ENCODE measurements around the gene LCOR.
A peak's percentile ranks its signal among the peaks of the same experiment; 100 is the strongest.
"Not testable (repeated sequence)": the region's sequence is repeated elsewhere in the genome, so short reads cannot be mapped to it uniquely, and the experiment has no call there.

Gene LCOR

DNA sequence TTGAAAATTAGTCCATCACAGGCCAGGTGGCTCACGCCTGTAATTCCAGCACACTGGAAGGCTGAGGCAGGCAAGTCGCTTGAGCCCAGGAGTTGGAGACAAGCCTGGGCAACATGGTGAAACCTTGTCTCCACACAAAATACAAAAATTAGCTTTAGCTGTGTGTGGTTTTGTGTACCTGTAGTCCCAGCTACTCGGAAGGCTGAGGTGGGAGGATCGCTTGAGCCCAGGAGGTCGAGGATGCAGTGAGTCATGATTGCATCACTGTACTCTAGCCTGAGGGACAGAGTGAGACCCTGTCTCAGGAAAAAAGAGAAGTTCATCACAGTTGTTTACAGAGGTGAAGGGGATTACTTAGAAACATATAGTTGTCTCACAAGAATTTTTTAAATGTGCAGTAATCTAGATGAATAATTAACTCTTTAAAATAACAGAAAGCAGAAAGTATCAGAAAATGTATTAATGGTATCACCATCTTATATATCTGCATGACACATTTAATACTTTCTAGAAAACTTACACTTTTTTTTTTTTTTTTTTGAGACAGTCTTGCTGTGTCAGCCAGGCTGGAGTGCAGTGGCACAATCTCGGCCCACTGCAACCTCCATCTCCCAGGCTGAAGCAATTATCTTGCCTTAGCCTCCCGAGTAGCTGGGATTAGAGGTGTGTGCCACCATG lies 8.9 kb downstream of the LCOR start:
- no peak for DNase-seq (ENCODE audit: low read depth)

DNA sequence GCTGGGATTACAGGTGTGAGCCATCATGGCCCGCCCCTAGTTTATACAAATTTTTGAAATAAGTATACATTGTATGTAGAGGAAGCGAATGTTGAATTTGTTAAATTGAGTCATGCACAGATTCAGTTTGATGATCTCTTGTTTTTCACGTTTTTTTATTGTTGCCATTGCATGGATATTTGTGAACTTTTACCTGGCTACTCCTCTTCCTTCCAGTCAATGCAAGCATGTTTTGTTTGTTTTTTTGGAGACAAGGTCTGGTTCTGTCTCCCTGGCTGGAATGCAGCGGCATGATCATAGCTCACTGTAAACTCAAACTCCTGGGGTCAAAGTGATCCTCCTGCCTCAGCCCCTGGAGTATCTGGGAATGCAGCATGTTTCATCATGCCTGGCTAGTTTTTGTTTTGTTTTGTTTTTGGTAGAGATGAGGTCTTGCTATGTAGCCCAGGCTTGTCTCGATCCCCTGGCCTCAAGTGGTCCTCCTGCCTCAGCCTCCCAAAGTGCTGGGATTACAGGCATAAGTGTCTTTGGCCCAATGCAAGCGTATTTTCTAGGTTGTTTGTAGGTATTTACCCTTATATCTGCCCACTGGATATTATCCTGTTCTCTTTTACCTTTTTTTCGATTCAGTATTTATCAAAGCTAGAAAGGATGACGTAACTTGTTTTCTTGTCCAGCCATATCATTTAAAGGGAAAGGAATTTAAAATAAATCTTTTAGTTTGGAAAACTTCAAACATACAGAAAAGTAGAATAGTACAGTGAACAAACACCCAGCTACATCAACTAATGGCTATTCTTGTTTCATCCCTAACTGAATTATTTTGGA lies 11.0 kb downstream of the LCOR start:
- no peak for DNase-seq (ENCODE audit: low read depth)

DNA sequence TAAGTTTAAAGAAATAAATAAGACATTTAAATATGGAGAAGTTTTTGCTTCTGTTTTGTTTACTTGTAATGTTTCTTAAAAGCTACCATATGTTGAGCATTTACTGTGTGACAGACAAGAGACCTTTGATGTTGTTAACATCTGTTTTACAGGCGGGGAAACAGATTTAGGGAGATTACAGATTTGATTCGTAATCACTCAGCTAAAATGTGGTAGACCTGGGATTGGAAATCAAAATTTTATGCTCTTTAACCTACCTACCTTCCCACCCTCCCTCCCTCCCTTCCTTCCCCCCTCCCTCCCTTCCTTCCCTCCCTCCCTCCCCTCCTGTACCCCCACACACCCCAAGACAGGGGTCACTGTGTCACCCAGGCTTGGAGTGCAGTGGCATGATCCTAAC lies 11.7 kb downstream of the LCOR start:
- DNase-seq (ENCODE audit: low read depth), result no peak

DNA sequence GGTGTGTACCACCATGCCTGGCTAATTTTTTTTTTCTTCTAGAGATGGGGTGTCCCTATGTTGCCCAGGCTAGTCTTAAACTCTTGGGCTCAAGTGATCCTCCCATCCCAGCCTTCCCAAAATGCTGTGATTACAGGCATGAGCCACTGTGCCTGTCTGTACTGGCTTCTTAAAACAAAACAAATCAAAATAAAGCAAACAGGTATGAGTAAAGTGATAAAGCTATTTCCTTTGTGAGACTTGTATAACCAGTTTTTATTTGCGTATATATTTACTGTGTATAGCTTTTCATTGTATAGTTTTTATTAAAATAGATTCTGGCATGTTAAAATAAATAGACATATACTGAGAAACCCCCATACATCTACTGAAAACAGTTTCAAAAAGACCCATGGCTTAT lies 14.3 kb downstream of the LCOR start:
- DNase-seq (ENCODE audit: low read depth), result no peak

DNA sequence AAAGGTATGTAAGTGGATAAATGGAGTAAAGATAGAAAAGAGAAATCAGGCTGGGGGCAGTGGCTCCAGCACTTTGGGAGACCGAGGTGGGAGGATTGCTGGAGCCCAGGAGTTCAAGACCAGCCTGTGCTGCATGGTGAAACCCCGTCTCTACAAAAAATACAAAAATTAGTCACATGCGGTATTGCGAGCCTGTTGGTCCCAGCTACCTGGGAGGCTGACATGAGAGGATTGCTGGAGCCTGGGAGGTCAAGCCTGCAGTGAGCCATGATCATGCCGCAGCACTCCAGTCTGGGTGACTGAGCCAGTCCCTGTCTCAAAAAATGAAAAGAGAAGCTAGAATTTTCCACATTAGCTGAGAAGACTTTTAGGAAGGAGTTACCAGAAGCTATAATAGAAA lies 14.8 kb downstream of the LCOR start:
- DNase-seq (ENCODE audit: low read depth), result no peak

DNA sequence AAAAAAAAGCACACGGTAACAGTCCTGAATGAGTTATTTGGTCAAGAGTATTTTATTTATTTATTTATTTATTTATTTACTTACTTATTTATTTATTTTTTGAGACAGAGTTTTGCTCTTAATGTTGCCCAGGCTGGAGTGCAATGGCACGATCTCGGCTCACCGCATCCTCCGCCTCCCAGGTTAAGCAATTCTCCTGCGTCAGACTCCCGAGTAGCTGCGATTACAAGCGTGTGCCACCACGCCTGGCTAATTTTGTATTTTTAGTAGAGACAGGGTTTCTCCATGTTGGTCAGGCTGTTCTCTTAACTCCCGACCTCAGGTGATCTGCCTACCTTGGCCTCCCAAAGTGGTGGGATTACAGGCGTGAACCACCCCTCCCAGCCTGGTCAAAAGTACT lies 15.3 kb downstream of the LCOR start:
- not testable (repeated sequence) for DNase-seq (ENCODE audit: low read depth)

DNA sequence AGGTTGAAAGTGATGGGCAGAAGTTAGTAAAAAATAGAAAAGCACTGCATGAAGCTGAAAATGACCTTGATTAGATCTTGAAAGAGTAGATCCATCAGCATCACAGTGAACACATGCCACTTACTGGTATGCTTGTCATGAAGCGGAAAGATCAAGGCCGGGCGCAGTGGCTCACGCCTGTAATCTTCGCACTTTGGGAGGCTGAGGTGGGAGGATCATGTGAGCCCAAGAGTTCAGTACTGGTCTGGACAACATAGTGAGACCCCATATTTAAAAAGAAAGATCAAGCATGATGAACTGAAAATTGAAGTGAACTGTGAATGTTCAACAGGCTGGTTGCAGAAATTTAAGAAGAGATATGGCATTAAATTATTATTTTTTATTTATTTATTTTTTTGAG lies 18.0 kb downstream of the LCOR start:
- no peak for DNase-seq (ENCODE audit: low read depth)

DNA sequence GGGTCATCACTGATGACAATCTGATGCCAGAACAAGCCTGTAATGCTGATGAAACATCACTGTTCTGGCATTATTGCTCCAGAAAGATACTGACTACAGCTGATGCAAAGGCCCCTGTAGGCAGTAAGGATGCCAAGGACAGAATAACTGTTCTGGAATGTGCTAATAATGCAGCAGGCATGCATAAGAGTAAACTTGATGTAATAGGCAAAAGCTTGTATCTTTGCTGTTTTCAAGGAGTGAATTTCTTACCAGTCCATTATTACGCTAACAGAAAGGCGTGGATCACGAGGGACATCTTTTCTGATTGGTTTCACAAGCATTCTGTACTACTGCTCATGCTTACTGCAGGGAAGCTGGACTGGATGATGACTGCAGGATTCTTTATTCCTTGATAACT lies 18.7 kb downstream of the LCOR start:
- DNase-seq (ENCODE audit: low read depth), result peak; percentile 76

DNA sequence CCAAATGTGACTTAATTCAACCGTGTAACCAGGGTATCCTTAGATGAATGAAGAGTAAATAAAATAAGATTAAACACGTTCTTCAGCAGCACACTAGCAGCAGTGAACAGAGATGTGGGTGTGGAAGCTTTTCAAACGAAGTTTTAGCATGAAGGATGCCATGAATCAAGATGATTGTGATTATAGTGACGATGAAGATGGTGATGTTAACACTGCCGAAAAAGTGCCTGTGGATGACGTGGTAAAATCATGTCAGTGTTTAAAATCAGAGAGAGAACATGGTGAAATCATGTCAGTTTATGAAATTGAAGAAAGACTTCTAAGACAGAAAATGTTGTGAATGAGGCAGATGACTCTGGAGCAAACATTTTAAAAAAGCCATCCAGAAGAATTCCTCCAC lies 19.2 kb downstream of the LCOR start:
- DNase-seq (ENCODE audit: low read depth), result no peak

DNA sequence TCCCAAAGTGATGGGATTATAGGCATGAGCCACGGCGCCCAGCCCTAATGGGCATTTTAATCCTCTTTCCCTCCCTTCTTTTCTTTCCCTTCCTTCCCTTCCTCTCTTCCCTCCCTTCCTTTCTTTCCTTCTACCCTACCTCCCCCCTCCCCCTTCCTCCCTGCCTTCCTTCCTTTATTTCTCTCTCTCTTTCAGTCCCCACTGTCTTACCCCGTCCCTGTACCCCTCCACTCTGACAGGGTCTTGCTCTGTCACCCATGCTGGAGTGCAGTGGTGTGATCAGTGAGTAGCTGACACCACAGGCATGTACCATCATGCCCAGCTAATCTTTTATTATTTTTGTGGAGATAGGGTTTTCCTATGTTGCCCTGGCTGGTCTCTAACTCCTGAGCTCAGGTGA lies 24.2 kb downstream of the LCOR start:
- no peak for DNase-seq (ENCODE audit: low read depth)

DNA sequence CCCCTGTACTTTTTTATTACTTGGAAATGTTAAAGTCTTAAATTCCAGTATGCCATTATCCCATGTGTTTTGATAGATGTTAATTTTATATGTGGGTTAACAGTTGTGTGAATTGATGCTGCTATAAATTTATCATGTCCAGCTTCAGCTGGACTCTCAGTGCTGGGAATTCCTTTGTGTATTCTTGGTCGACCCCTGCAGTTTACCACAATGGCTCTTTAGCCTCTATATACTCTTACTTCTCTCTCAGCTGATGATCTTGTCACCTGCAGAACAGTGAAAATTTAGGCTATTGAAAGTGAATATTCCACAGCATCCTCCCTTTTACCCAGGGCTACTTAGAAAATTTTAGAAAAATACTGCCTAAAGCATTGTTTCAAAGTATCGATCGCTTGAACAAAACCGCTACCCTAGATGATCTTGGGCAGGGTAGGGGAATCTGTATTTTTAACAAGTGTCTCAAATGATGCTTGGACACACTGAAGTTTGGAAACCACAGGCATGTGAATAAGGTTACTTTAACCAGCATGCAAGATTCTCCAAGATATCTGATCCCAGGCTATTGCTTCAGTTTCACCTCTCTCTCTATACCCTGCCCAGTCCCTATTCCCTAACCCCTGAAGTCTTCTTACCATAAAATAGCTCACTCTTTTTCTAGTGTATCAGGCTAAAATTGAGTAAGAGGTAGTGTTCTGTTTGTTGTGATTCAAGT lies 25.4 kb downstream of the LCOR start:
- no peak for DNase-seq (ENCODE audit: low read depth)

DNA sequence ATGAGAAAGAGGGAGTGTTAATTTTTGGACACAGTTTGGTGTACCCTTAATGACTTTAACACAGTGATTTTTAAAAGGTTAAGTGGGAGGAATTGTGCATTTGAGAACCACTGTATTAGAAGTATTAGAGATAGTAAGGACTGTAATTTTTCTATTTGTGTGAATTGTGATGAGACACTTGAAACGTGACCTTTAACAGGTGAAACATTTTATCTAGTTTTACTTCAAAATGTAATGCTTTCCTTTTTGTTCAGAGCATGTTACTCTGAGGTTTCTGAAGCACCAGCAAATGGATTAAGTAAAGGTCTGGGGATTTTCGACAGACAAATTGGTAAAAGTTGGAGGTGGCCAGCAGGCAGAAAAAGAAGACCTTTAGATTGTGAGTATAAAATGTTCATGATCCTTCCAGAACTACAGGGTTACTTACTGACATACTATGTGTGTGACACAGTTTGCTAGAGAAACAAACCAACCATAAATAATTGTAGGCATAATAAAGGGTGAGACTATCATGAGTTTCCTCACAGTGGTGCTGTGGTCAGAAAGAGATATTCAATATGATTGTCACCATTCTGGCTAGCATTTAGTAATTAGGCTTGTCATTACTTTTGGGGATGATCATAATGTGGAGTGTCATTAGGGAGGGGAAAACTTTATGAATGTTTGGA lies 26.1 kb downstream of the LCOR start:
- DNase-seq (ENCODE audit: low read depth), result no peak

DNA sequence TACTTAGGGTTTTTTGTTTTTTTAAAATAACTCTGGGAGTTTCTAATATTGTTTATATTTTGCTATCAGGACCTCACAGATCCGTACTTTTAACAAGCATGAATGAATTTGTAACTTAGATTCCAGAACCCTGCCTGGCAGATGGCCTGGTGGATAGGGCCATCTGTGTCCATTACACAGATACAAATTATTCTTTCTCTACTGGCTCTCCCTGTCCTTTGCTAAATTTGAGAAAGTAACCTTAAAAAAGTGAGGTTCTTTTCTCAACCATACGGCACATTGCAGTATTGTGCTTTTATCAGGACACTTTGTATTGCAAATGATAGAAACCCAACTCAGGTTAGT lies 26.6 kb downstream of the LCOR start:
- DNase-seq (ENCODE audit: low read depth), result no peak

DNA sequence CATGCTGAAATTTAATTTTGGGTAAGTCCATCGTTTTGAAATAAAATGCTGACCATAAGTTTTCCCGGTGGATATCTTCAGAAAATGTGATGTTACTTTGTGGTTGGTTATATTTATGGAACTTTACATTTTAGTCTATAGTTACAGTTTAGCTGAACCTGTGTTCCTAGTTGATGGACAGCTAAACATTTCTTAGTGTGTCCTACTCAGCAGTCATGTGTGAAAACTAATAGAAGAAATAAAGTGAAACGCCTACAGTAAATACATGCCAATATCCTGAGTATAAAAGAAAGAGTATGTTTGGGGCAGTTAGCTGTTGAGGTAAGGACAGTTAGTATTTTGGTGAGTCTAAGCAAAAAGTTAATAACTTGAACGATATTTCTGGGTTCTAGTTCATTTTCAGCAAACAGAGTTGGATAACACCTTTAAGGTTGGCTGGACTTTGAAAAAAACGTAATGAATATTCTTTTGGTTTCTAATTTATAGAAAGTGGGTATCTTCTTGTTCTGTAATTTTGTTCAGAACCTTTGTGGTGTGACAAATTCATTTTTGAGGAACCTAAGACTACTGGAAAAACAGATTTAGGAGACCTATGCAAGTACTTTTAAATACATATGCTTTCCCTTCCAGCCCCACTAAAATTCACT lies 28.7 kb downstream of the LCOR start:
- no peak for DNase-seq (ENCODE audit: low read depth)

DNA sequence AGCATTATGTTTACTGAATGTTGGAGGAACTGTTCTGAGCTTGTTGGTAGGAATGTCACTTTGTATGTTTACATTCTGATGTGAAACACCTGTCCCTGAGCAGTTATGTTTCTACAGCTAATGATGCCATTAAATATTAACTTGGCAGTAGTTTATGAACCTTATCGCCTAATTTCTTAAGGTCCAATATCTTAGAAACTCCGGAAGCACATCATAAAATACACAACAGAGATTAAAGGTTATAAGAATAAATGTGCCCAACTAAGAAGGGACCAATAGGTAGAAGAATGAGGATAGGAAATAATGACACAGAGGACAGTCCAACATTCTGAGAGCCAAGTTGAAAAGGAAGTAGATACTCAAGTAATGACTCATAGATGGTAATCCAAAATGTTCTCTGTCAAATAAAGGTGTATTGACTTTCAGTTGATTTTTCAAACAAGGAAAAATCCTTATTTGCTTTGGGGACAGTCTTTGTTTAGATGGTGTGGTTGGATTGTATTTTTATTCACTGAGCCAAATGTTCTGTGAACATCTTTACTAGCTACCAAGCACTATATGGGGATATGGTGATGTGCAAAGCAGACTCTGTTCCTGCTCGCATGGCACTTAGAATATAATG lies 31.9 kb downstream of the LCOR start:
- no peak for DNase-seq (ENCODE audit: low read depth)

DNA sequence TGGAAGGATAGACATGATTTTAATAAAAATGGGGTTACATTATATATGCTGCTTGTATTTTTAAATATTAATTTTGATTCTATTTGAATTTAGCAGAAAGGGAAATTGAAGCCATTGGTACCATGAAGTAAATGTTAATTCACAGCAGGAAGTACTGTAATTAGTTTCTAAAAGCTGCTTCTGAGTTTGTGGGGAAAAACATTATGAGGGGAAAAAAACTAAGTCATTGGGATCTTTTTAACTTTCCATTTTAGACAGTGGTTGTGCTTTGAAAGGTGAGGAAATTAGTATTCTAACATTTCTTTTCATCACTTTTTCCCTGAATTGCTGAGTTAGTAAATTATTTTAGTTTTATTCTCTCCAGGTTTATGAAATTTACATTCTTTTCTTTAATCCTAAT lies 41.0 kb downstream of the LCOR start:
- no peak for DNase-seq (ENCODE audit: low read depth)

DNA sequence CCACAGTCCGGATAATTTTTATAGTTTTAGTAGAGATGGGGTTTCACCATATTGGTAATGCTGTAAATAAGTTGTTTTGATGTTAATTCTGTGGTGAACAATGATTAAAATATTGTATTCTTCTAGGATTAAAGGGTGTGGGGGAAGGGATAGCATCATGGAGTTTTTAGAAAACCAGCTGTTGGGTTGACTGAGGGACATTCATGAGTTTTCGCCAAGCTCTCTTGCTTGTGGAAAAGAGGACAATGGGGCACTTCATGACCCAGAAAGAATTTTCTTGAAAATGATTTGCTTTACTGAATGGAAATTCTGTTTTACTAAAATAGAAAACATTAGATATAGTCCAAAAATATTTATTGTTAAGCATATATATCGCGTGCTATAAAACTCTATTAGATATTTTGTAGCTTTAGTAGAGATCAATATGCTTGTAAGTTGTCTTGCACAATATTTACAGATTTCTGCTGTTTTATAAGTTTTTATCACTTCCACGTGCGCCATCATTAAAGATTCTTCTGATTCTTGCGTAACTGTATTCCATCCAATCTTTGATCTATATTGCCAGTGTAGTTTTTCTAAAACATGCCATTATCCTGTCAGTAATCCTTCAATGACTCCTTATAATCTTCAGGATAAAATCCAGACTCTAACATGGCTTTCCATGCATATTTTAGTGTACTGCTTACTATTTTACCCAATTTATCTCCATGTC lies 41.8 kb downstream of the LCOR start:
- no peak for DNase-seq (ENCODE audit: low read depth)

DNA sequence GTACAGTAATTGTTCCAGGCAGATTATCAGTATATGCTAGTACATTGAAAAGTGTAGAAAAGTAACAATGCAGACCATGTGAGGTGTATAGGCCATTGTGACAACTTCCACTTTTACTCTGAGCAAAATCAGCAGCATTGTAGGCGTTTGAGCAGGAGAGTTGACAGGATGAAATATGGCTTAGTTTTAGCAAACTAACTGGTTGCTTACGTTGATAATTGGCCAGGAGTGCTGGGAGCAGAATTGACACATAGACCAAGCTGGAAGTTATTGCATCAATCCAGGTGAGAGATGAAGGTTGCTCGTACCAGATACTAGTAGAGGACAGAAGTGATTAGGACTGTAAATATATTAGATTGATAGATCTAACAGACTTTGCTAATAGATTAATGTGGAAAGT lies 46.0 kb downstream of the LCOR start:
- no peak for DNase-seq (ENCODE audit: low read depth)

DNA sequence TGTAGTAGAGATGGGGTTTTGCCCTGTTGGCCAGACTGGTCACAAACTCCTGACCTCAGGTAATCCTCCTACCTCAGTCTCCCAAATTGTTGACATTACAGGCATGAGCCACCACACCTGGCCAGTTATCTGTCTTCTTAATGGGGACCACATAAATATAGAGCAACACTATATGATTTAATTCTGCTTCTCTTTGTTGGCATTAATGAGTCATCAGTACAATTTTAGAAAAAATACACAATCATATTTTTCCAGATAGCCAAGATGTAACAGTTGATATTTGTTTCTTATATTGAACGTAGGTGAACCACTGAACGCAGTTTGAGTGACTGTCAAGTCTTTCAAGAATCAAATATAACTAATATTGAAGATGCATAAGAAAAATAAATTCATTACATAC lies 48.5 kb downstream of the LCOR start:
- no peak for DNase-seq (ENCODE audit: low read depth)

DNA sequence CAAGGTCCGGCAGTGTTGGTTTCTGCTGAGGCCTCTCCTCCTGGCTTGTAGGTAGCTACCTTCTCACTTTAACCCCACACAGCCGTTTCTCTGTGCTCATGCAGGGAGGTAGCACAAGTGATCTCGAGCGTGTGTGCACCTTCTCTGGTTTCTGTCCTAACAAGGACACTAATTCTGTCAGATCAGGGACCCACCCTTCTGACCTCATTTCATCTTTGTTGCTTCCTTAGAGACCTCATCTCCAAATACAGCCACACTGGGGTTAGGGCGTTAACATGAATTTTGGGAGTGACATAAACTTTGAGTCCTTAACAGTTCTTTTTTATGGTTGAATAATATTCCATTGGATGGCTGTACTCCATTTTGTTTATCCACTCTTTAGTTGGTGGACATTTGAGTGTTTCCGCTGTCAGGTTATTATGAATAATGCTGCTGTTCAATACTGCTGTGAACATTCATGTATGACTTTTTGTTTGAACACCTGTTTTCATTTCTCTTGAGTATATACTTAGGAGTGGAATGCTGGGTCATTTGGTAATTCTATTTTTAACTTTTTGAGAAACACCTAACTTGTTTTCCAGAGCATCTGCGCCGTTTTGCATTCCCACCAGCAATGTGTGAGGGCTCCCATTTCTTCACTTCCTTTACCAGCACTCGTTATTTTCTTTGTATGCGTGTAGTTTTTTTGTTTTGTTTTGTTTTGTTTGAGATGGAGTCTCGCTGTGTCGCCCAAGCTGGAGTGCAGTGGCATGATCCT lies 57.5 kb downstream of the LCOR start:
- no peak for DNase-seq (ENCODE audit: low read depth)

DNA sequence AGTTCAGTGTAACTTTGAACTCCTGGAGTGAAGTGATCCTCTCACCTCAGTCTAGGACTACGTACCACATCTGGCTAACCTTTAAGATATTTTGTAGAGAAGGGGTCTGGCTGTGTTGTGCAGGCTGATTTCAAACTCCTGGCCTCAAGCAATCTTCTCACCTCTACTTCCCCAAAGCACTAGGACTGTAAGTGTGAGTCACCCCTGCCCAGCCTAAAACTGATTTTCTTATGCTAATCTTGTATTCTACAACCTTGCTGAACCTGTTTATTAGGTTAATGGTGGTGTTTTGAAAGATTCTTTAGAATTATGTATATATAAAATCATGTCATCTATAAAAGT lies 58.0 kb downstream of the LCOR start:
- DNase-seq (ENCODE audit: low read depth), result no peak
